Fibroblast of lung (primary cell): Measurements from ENCODE around the gene ZNF618. TPM values are rescaled to one million over a fixed set of nuclear protein-coding genes. Genes with fewer than 3 reads are reported as not detected.

Experiments used
- DNase-seq, 2 donors: peaks; one replicate each; pipeline versions ENCODE4 v3.0.0 to v3.0.0-alpha.2; 2010; ENCODE audit warnings: low read depth in 2 of 2
- H2AFZ ChIP-seq: 2 replicates; pipeline ENCODE4 v1.5.1; 2012; ENCODE audit warnings: low read length, control low read depth, inconsistent platforms
- H3K27ac ChIP-seq: 2 replicates; pipeline ENCODE4 v1.5.1; 2011; ENCODE audit warnings: low read length, control low read depth; ENCODE audit not compliant: insufficient read depth
- H3K27me3 ChIP-seq: 2 replicates; pipeline ENCODE4 v1.5.1; 2011; ENCODE audit warnings: mild to moderate bottlenecking, low read length; ENCODE audit not compliant: control insufficient read depth, insufficient read depth
- H3K36me3 ChIP-seq: 2 replicates; pipeline ENCODE4 v1.5.1; 2011; ENCODE audit warnings: low read length; ENCODE audit not compliant: control insufficient read depth, insufficient read depth
- H3K4me1 ChIP-seq: 2 replicates; pipeline ENCODE4 v1.5.1; 2011; ENCODE audit warnings: low read length; ENCODE audit not compliant: control insufficient read depth, insufficient read depth; ENCODE audit errors: extremely low read depth
- H3K4me2 ChIP-seq: 2 replicates; pipeline ENCODE4 v1.5.1; 2011; ENCODE audit warnings: low read length, control low read depth; ENCODE audit not compliant: insufficient read depth; ENCODE audit errors: extremely low read depth
- H3K4me3 ChIP-seq, 4 experiments: fragments of 200-600 bp in 1 of 4; sonication (generic) in 1 of 4; replicated peaks in 1 of 4; 2 replicates each; pipeline ENCODE4 v1.5.1; 2011 to 2016; ENCODE audit warnings: low read length in 4 of 4, low read depth in 3 of 4, mild to moderate bottlenecking in 3 of 4, control low read depth in 2 of 4, inconsistent platforms in 1 of 4, mixed read lengths in 1 of 4; ENCODE audit not compliant: insufficient read depth in 1 of 4; ENCODE audit errors: control extremely low read depth in 1 of 4
- H3K79me2 ChIP-seq: 2 replicates; pipeline ENCODE4 v1.5.1; 2012; ENCODE audit warnings: mild to moderate bottlenecking, low read length, inconsistent platforms; ENCODE audit not compliant: control insufficient read depth, insufficient read depth
- H3K9ac ChIP-seq: 2 replicates; pipeline ENCODE4 v1.5.1; 2011; ENCODE audit warnings: mild to moderate bottlenecking, low read length, control low read depth; ENCODE audit not compliant: insufficient read depth
- H3K9me3 ChIP-seq: 2 replicates; pipeline ENCODE4 v1.5.1; 2012; ENCODE audit warnings: low read depth, low read length; ENCODE audit not compliant: control insufficient read depth, insufficient read depth
- H4K20me1 ChIP-seq: 2 replicates; pipeline ENCODE4 v1.5.1; 2011; ENCODE audit warnings: low read length; ENCODE audit not compliant: control insufficient read depth, insufficient read depth; ENCODE audit errors: extremely low read depth
- CTCF ChIP-seq, 2 donors: IDR thresholded peaks in 1 of 2; conservative IDR thresholded peaks in 1 of 2; 1 replicate in 1 of 2; 2 replicates in 1 of 2; pipeline ENCODE4 v1.5.1; 2011 to 2012; ENCODE audit warnings: low read length in 2 of 2, control low read depth in 1 of 2, inconsistent platforms in 1 of 2, low read depth in 1 of 2, mild to moderate bottlenecking in 1 of 2
- EZH2 ChIP-seq: IDR thresholded peaks from 2 replicates; pipeline ENCODE4 v1.5.1; 2012; ENCODE audit warnings: low read length, control low read depth, mild to moderate bottlenecking; ENCODE audit errors: missing control alignments
- polyA plus RNA-seq, 2 donors: library from polyadenylated mRNA; depleted of rRNA in 1 of 2; stranded (reverse) in 1 of 2; unstranded in 1 of 2; fragments of >200 nt; gene quantifications; 2 replicates each; pipeline ENCODE4 v1.2.1, GENCODE V29; 2011 to 2012; ENCODE audit warnings: missing spikeins in 1 of 2
- total RNA-seq: library from RNA; depleted of rRNA; stranded (reverse); fragments of >200 nt; gene quantifications from 2 replicates; pipeline ENCODE4 v1.2.1, GENCODE V29; 2014

ZNF618 gene
- total and polyA plus RNA-seq, 2 donors (not counting 1 experiment from before 2014, with no cell fraction given), result 6.6 to 8.6 TPM

GRCh38 chr9:113931140-113931539 lies 55.0 kb downstream of the ZNF618 start:
- no peak for DNase-seq
- Histone ChIP-seq H3K27ac (no peak overlapping the region), H4K20me1 (no peaks in the 10 kb centered on the region), H3K27me3 (no peaks in the 10 kb centered on the region), H3K9ac (no peak overlapping the region), H3K9me3 (no peaks in the 10 kb centered on the region), H2AFZ (no peak overlapping the region), H3K79me2 (peaks cover 36% of the 10 kb centered on the region), H3K36me3 (no peaks in the 10 kb centered on the region), H3K4me2 (no peak overlapping the region), H3K4me1 (peaks cover 7% of the 10 kb centered on the region), H3K4me3 (no peak overlapping the region)
- no peak for TF ChIP-seq CTCF (conservative IDR thresholded peaks at IDR 0.05 in 1 of 2, IDR thresholded peaks at IDR 0.05 in 1 of 2; ENCODE audit: low read depth in 1 of 2, low read length in 2 of 2)
- no peak for TF ChIP-seq EZH2

- Histone ChIP-seq H4K20me1 (no peaks in the 10 kb centered on the region), H3K4me2 (no peak overlapping the region), H3K36me3 (no peaks in the 10 kb centered on the region), H3K79me2 (peaks cover 34% of the 10 kb centered on the region), H3K27me3 (no peaks in the 10 kb centered on the region), H3K9ac (no peak overlapping the region), H3K4me1 (peaks cover 7% of the 10 kb centered on the region), H2AFZ (no peak overlapping the region), H3K9me3 (no peaks in the 10 kb centered on the region), H3K4me3 (no peak overlapping the region), H3K27ac (no peak overlapping the region)
- no peak for TF ChIP-seq CTCF (conservative IDR thresholded peaks at IDR 0.05 in 1 of 2, IDR thresholded peaks at IDR 0.05 in 1 of 2; ENCODE audit: low read depth in 1 of 2, low read length in 2 of 2)
- no peak for TF ChIP-seq EZH2
- no peak for DNase-seq
These were observed 55.7 kb downstream of the ZNF618 start for GRCh38 chr9:113931777-113932176.

- no peak for DNase-seq
- H3K27ac ChIP-seq, result no peak overlapping the region
These were observed 56.9 kb downstream of the ZNF618 start for GRCh38 chr9:113932906-113933584.

More at GRCh38 chr9:113932906-113933584, 56.9 kb downstream of the ZNF618 start:
- peaks cover 7% of the 10 kb centered on the region for H3K4me1 ChIP-seq
- H2AFZ ChIP-seq, result no peak overlapping the region
- no peaks in the 10 kb centered on the region for H3K27me3 ChIP-seq
- no peaks in the 10 kb centered on the region for H4K20me1 ChIP-seq
- TF ChIP-seq EZH2 (no peak), CTCF (conservative IDR thresholded peaks at IDR 0.05 in 1 of 2, IDR thresholded peaks at IDR 0.05 in 1 of 2; ENCODE audit: low read depth in 1 of 2, low read length in 2 of 2) (no peak)
- H3K79me2 ChIP-seq, result peaks cover 32% of the 10 kb centered on the region
- no peaks in the 10 kb centered on the region for H3K9me3 ChIP-seq
- H3K36me3 ChIP-seq, result no peaks in the 10 kb centered on the region
- H3K4me2 ChIP-seq, result no peak overlapping the region
- no peak overlapping the region for H3K4me3 ChIP-seq
- H3K9ac ChIP-seq, result no peak overlapping the region
